NT2/D1 (cell line): ENCODE data around the gene SLMAP.

Source experiments
- YY1 ChIP-seq: IDR thresholded peaks from 2 replicates; pipeline ENCODE4 v1.6.1; 2011; ENCODE audit not compliant: insufficient read length, insufficient read depth
- ZNF274 ChIP-seq: IDR thresholded peaks from 2 replicates; pipeline ENCODE4 v1.6.1; 2011; ENCODE audit warnings: mild to moderate bottlenecking, low read depth, low read length

- no peak for TF ChIP-seq YY1
- no peak for TF ChIP-seq ZNF274
These were observed 121.0 kb downstream of the SLMAP start for GRCh38 chr3:57877116-57877515.
